ENCODE measurements around the gene MPLKIP.

GRCh38 chr7:40177071-40177470 lies 42.6 kb upstream of the MPLKIP start:
- TF ChIP-seq CTCF (IDR thresholded peaks at IDR 0.05; ENCODE audit: low read depth, low read length, poor library complexity, severe bottlenecking) (no peak), EZH2phosphoT487 (IDR thresholded peaks at IDR 0.05; ENCODE audit: borderline replicate concordance, low read length) (no peak)
